Stomach (tissue), 4 donors: ENCODE results near the gene SINHCAF.

Experiments
- EP300 ChIP-seq: sonication (generic); formaldehyde crosslinking; IDR thresholded peaks from one replicate; pipeline ENCODE4 v1.6.1; 2017; ENCODE audit warnings: antibody characterized with exemption
- POLR2A ChIP-seq, 4 donors: fragments of 450-650 bp; IDR thresholded peaks; one replicate each; pipeline ENCODE4 v1.6.1; 2016; ENCODE audit warnings: antibody characterized with exemption in 4 of 4, control low read depth in 2 of 4, mild to moderate bottlenecking in 1 of 4, moderate library complexity in 1 of 4
- POLR2AphosphoS5 ChIP-seq, 3 donors: sonication (generic); formaldehyde crosslinking; IDR thresholded peaks; one replicate each; pipeline ENCODE4 v1.6.1; 2016; ENCODE audit warnings: antibody characterized with exemption in 3 of 3
- TF ChIP-seq, protein P1 (sequence below), 7 experiments: fragments of 450-650 bp in 4 of 7; fragments of 200-600 bp in 3 of 7; sonication (generic) in 3 of 7; IDR thresholded peaks; one replicate each; pipeline ENCODE4 v1.5.1; 2016 to 2019; ENCODE audit warnings: antibody characterized with exemption in 7 of 7, control low read depth in 2 of 7, mild to moderate bottlenecking in 1 of 7

- TF ChIP-seq, protein P1, sequence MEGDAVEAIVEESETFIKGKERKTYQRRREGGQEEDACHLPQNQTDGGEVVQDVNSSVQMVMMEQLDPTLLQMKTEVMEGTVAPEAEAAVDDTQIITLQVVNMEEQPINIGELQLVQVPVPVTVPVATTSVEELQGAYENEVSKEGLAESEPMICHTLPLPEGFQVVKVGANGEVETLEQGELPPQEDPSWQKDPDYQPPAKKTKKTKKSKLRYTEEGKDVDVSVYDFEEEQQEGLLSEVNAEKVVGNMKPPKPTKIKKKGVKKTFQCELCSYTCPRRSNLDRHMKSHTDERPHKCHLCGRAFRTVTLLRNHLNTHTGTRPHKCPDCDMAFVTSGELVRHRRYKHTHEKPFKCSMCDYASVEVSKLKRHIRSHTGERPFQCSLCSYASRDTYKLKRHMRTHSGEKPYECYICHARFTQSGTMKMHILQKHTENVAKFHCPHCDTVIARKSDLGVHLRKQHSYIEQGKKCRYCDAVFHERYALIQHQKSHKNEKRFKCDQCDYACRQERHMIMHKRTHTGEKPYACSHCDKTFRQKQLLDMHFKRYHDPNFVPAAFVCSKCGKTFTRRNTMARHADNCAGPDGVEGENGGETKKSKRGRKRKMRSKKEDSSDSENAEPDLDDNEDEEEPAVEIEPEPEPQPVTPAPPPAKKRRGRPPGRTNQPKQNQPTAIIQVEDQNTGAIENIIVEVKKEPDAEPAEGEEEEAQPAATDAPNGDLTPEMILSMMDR (IDR thresholded peaks at IDR 0.05) = no peak
- TF ChIP-seq POLR2A (IDR thresholded peaks at IDR 0.05) = no peak
- TF ChIP-seq POLR2AphosphoS5 (IDR thresholded peaks at IDR 0.05) = no peak
- no peak for TF ChIP-seq EP300
Observed at GRCh38 chr12:31309279-31309678, 16.7 kb downstream of the SINHCAF start.
